Fibroblast of lung (primary cell): ENCODE measurements around the gene OBSCN. TPM values are rescaled to one million over a fixed set of nuclear protein-coding genes. Genes with fewer than 3 reads are reported as not detected.

Experiments
- DNase-seq, 2 donors: peaks; one replicate each; pipeline versions ENCODE4 v3.0.0 to v3.0.0-alpha.2; 2010; ENCODE audit warnings: low read depth in 2 of 2
- H2AFZ ChIP-seq: 2 replicates; pipeline ENCODE4 v1.5.1; 2012; ENCODE audit warnings: low read length, control low read depth, inconsistent platforms
- H3K27ac ChIP-seq: 2 replicates; pipeline ENCODE4 v1.5.1; 2011; ENCODE audit warnings: low read length, control low read depth; ENCODE audit not compliant: insufficient read depth
- H3K27me3 ChIP-seq: 2 replicates; pipeline ENCODE4 v1.5.1; 2011; ENCODE audit warnings: mild to moderate bottlenecking, low read length; ENCODE audit not compliant: control insufficient read depth, insufficient read depth
- H3K36me3 ChIP-seq: 2 replicates; pipeline ENCODE4 v1.5.1; 2011; ENCODE audit warnings: low read length; ENCODE audit not compliant: control insufficient read depth, insufficient read depth
- H3K4me1 ChIP-seq: 2 replicates; pipeline ENCODE4 v1.5.1; 2011; ENCODE audit warnings: low read length; ENCODE audit not compliant: control insufficient read depth, insufficient read depth; ENCODE audit errors: extremely low read depth
- H3K4me2 ChIP-seq: 2 replicates; pipeline ENCODE4 v1.5.1; 2011; ENCODE audit warnings: low read length, control low read depth; ENCODE audit not compliant: insufficient read depth; ENCODE audit errors: extremely low read depth
- H3K4me3 ChIP-seq, 4 experiments: fragments of 200-600 bp in 1 of 4; sonication (generic) in 1 of 4; replicated peaks in 1 of 4; 2 replicates each; pipeline ENCODE4 v1.5.1; 2011 to 2016; ENCODE audit warnings: low read length in 4 of 4, low read depth in 3 of 4, mild to moderate bottlenecking in 3 of 4, control low read depth in 2 of 4, inconsistent platforms in 1 of 4, mixed read lengths in 1 of 4; ENCODE audit not compliant: insufficient read depth in 1 of 4; ENCODE audit errors: control extremely low read depth in 1 of 4
- H3K79me2 ChIP-seq: 2 replicates; pipeline ENCODE4 v1.5.1; 2012; ENCODE audit warnings: mild to moderate bottlenecking, low read length, inconsistent platforms; ENCODE audit not compliant: control insufficient read depth, insufficient read depth
- H3K9ac ChIP-seq: 2 replicates; pipeline ENCODE4 v1.5.1; 2011; ENCODE audit warnings: mild to moderate bottlenecking, low read length, control low read depth; ENCODE audit not compliant: insufficient read depth
- H3K9me3 ChIP-seq: 2 replicates; pipeline ENCODE4 v1.5.1; 2012; ENCODE audit warnings: low read depth, low read length; ENCODE audit not compliant: control insufficient read depth, insufficient read depth
- H4K20me1 ChIP-seq: 2 replicates; pipeline ENCODE4 v1.5.1; 2011; ENCODE audit warnings: low read length; ENCODE audit not compliant: control insufficient read depth, insufficient read depth; ENCODE audit errors: extremely low read depth
- CTCF ChIP-seq, 2 donors: IDR thresholded peaks in 1 of 2; conservative IDR thresholded peaks in 1 of 2; 1 replicate in 1 of 2; 2 replicates in 1 of 2; pipeline ENCODE4 v1.5.1; 2011 to 2012; ENCODE audit warnings: low read length in 2 of 2, control low read depth in 1 of 2, inconsistent platforms in 1 of 2, low read depth in 1 of 2, mild to moderate bottlenecking in 1 of 2
- EZH2 ChIP-seq: IDR thresholded peaks from 2 replicates; pipeline ENCODE4 v1.5.1; 2012; ENCODE audit warnings: low read length, control low read depth, mild to moderate bottlenecking; ENCODE audit errors: missing control alignments
- polyA plus RNA-seq, 2 donors: library from polyadenylated mRNA; depleted of rRNA in 1 of 2; stranded (reverse) in 1 of 2; unstranded in 1 of 2; fragments of >200 nt; gene quantifications; 2 replicates each; pipeline ENCODE4 v1.2.1, GENCODE V29; 2011 to 2012; ENCODE audit warnings: missing spikeins in 1 of 2
- total RNA-seq: library from RNA; depleted of rRNA; stranded (reverse); fragments of >200 nt; gene quantifications from 2 replicates; pipeline ENCODE4 v1.2.1, GENCODE V29; 2014

OBSCN gene
- total and polyA plus RNA-seq, 2 donors (not counting 1 experiment from before 2014, with no cell fraction given), result 0.87 to 16.8 TPM

GRCh38 chr1:228411121-228411520, 203.3 kb downstream of the OBSCN start:
- no peak for TF ChIP-seq CTCF (conservative IDR thresholded peaks at IDR 0.05 in 1 of 2, IDR thresholded peaks at IDR 0.05 in 1 of 2; ENCODE audit: low read depth in 1 of 2, low read length in 2 of 2)
- no peak for TF ChIP-seq EZH2

DNA sequence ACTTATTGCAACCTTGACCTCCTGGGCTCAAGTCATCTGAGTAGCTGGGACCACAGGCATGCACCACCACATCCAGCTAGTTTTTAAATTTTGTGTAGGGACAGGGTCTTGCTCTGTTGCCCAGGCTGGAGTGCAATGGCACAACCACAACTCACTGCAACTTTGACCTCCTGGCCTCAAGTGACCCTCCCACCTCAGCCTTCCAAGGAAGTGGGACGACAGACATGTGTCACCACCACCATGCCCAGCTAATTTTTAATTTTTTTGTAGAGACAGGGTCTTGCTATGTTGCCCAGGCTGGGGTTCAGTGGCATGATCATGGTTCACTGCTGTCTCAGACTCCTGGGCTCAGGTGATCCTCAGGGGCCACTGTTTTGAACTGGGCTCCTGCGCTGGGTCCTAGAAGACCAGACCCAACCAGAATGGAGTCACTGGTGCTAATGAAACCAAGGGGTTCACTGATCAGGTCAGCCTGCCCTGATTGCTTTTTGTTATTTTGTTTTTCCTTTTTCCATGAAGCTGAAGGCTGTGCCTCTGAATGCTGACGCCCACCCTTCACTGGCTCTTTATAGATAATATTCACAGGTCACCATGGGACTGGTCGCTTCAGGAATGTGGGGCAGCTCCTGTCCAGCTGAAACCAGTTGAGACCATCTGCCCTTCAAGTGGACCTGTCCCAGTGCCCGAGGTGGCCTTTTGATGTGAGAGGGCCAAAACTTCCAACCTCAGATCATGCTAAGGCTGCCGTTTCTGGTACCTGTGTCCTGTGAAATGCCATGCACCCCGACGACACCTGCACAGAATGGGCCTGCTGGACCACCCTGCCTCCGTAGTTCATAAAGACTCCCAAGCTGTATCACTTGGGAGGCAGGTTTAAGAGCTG, 203.9 kb downstream of the OBSCN start:
- Histone ChIP-seq H3K9me3 (no peaks in the 10 kb centered on the region), H3K79me2 (peaks cover 15% of the 10 kb centered on the region), H3K4me3 (no peak overlapping the region), H4K20me1 (no peaks in the 10 kb centered on the region), H2AFZ (no peak overlapping the region), H3K27ac (no peak overlapping the region), H3K9ac (no peak overlapping the region), H3K27me3 (peaks cover 8% of the 10 kb centered on the region), H3K4me1 (peaks cover 4% of the 10 kb centered on the region), H3K4me2 (no peak overlapping the region), H3K36me3 (peaks cover 7% of the 10 kb centered on the region)
- DNase-seq, result no peak
- no peak for TF ChIP-seq EZH2
- no peak for TF ChIP-seq CTCF (conservative IDR thresholded peaks at IDR 0.05 in 1 of 2, IDR thresholded peaks at IDR 0.05 in 1 of 2; ENCODE audit: low read depth in 1 of 2, low read length in 2 of 2)

More at GRCh38 chr1:228411121-228411520, 203.3 kb downstream of the OBSCN start:
- H3K27ac ChIP-seq, result no peak overlapping the region
- H3K4me1 ChIP-seq, result peaks cover 4% of the 10 kb centered on the region
- H4K20me1 ChIP-seq, result no peaks in the 10 kb centered on the region
- peaks cover 6% of the 10 kb centered on the region for H3K27me3 ChIP-seq
- no peaks in the 10 kb centered on the region for H3K9me3 ChIP-seq
- no peak overlapping the region for H3K4me3 ChIP-seq
- H2AFZ ChIP-seq, result no peak overlapping the region
- peaks cover 18% of the 10 kb centered on the region for H3K79me2 ChIP-seq
- peaks cover 7% of the 10 kb centered on the region for H3K36me3 ChIP-seq
- H3K4me2 ChIP-seq, result no peak overlapping the region
- H3K9ac ChIP-seq, result no peak overlapping the region
- DNase-seq, result no peak

- peaks cover 7% of the 10 kb centered on the region for H3K36me3 ChIP-seq
- peaks cover 12% of the 10 kb centered on the region for H3K27me3 ChIP-seq
- H3K27ac ChIP-seq, result no peak overlapping the region
- H4K20me1 ChIP-seq, result no peaks in the 10 kb centered on the region
- peaks cover under 1% of the 10 kb centered on the region for H3K4me1 ChIP-seq
- no peak overlapping the region for H3K4me3 ChIP-seq
- TF ChIP-seq EZH2 (no peak), CTCF (conservative IDR thresholded peaks at IDR 0.05 in 1 of 2, IDR thresholded peaks at IDR 0.05 in 1 of 2; ENCODE audit: low read depth in 1 of 2, low read length in 2 of 2) (no peak)
- DNase-seq, result no peak
- H3K9me3 ChIP-seq, result no peaks in the 10 kb centered on the region
- H3K79me2 ChIP-seq, result peaks cover 4% of the 10 kb centered on the region
- no peak overlapping the region for H2AFZ ChIP-seq
- no peak overlapping the region for H3K9ac ChIP-seq
- no peak overlapping the region for H3K4me2 ChIP-seq
Observed at GRCh38 chr1:228413241-228414010, 205.6 kb downstream of the OBSCN start.
